GM23338 (cell line): ENCODE data around the gene DNAJC5G.

Source experiments
- CREB1 ChIP-seq: fragments of 250-450 bp; sonication (Bioruptor Pico); IDR thresholded peaks from 2 replicates; pipeline ENCODE4 v1.5.0; 2020; ENCODE audit warnings: low read depth, mild to moderate bottlenecking, moderate library complexity
- ETS1 ChIP-seq: IDR thresholded peaks from 2 replicates; pipeline ENCODE4 v1.6.1; 2016; ENCODE audit warnings: antibody characterized with exemption
- EZH2 ChIP-seq: fragments of 200-600 bp; sonication (generic); IDR thresholded peaks from one replicate; pipeline ENCODE4 v1.8.0; 2017; ENCODE audit warnings: antibody characterized with exemption, mild to moderate bottlenecking, low read depth; ENCODE audit not compliant: unreplicated experiment
- EZH2phosphoT487 ChIP-seq: fragments of 200-600 bp; sonication (generic); IDR thresholded peaks from one replicate; pipeline ENCODE4 v1.8.1; 2018; ENCODE audit warnings: antibody characterized with exemption; ENCODE audit not compliant: unreplicated experiment
- JUNB ChIP-seq: IDR thresholded peaks from one replicate; pipeline ENCODE4 v1.6.1; 2016; ENCODE audit warnings: antibody characterized with exemption; ENCODE audit not compliant: unreplicated experiment
- NANOG ChIP-seq: IDR thresholded peaks from 2 replicates; pipeline ENCODE4 v1.6.1; 2016; ENCODE audit warnings: antibody characterized with exemption, borderline replicate concordance
- POLR2AphosphoS5 ChIP-seq: IDR thresholded peaks from 2 replicates; pipeline ENCODE4 v1.6.1; 2016; ENCODE audit warnings: antibody characterized with exemption, low read depth
- REST ChIP-seq: IDR thresholded peaks from one replicate; pipeline ENCODE4 v1.6.1; 2018; ENCODE audit warnings: antibody characterized with exemption; ENCODE audit not compliant: unreplicated experiment
- STAT1 ChIP-seq: IDR thresholded peaks from one replicate; pipeline ENCODE4 v1.6.1; 2016; ENCODE audit warnings: antibody characterized with exemption; ENCODE audit not compliant: unreplicated experiment
- ZNF114 ChIP-seq: fragments of 250-450 bp; sonication (Bioruptor Pico); IDR thresholded peaks from 2 replicates; pipeline ENCODE4 v1.5.0; 2020; ENCODE audit warnings: mild to moderate bottlenecking, moderate library complexity
- ZNF331 ChIP-seq: fragments of 250-450 bp; sonication (Bioruptor Pico); IDR thresholded peaks from 2 replicates; pipeline ENCODE4 v1.5.0; 2020; ENCODE audit warnings: low read depth, mild to moderate bottlenecking, moderate library complexity
- TF ChIP-seq, protein P1 (sequence below), 2 experiments: fragments of 200-600 bp in 1 of 2; sonication (generic) in 1 of 2; conservative IDR thresholded peaks; 2 replicates each; pipeline versions ENCODE4 v1.5.1 to v1.6.1; 2016 to 2017; ENCODE audit warnings: antibody characterized with exemption in 2 of 2, low read depth in 2 of 2, mild to moderate bottlenecking in 2 of 2, moderate library complexity in 1 of 2
- TF ChIP-seq, protein P2 (sequence below): fragments of 250-450 bp; sonication (Bioruptor Pico); IDR thresholded peaks from 2 replicates; pipeline ENCODE4 v1.5.0; 2020; ENCODE audit warnings: mild to moderate bottlenecking, moderate library complexity

GRCh38 chr2:27233341-27233740 is 41.9 kb upstream of the DNAJC5G start:
- TF ChIP-seq, protein P1, sequence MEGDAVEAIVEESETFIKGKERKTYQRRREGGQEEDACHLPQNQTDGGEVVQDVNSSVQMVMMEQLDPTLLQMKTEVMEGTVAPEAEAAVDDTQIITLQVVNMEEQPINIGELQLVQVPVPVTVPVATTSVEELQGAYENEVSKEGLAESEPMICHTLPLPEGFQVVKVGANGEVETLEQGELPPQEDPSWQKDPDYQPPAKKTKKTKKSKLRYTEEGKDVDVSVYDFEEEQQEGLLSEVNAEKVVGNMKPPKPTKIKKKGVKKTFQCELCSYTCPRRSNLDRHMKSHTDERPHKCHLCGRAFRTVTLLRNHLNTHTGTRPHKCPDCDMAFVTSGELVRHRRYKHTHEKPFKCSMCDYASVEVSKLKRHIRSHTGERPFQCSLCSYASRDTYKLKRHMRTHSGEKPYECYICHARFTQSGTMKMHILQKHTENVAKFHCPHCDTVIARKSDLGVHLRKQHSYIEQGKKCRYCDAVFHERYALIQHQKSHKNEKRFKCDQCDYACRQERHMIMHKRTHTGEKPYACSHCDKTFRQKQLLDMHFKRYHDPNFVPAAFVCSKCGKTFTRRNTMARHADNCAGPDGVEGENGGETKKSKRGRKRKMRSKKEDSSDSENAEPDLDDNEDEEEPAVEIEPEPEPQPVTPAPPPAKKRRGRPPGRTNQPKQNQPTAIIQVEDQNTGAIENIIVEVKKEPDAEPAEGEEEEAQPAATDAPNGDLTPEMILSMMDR (conservative IDR thresholded peaks at IDR 0.05; ENCODE audit: low read depth in 2 of 2) = no peak
- TF ChIP-seq POLR2AphosphoS5 = no peak
- TF ChIP-seq EZH2 = no peak
- no peak for TF ChIP-seq NANOG
- no peak for TF ChIP-seq EZH2phosphoT487
- TF ChIP-seq CREB1 (CRISPR knock-in tag) = no peak
- TF ChIP-seq, protein P2, sequence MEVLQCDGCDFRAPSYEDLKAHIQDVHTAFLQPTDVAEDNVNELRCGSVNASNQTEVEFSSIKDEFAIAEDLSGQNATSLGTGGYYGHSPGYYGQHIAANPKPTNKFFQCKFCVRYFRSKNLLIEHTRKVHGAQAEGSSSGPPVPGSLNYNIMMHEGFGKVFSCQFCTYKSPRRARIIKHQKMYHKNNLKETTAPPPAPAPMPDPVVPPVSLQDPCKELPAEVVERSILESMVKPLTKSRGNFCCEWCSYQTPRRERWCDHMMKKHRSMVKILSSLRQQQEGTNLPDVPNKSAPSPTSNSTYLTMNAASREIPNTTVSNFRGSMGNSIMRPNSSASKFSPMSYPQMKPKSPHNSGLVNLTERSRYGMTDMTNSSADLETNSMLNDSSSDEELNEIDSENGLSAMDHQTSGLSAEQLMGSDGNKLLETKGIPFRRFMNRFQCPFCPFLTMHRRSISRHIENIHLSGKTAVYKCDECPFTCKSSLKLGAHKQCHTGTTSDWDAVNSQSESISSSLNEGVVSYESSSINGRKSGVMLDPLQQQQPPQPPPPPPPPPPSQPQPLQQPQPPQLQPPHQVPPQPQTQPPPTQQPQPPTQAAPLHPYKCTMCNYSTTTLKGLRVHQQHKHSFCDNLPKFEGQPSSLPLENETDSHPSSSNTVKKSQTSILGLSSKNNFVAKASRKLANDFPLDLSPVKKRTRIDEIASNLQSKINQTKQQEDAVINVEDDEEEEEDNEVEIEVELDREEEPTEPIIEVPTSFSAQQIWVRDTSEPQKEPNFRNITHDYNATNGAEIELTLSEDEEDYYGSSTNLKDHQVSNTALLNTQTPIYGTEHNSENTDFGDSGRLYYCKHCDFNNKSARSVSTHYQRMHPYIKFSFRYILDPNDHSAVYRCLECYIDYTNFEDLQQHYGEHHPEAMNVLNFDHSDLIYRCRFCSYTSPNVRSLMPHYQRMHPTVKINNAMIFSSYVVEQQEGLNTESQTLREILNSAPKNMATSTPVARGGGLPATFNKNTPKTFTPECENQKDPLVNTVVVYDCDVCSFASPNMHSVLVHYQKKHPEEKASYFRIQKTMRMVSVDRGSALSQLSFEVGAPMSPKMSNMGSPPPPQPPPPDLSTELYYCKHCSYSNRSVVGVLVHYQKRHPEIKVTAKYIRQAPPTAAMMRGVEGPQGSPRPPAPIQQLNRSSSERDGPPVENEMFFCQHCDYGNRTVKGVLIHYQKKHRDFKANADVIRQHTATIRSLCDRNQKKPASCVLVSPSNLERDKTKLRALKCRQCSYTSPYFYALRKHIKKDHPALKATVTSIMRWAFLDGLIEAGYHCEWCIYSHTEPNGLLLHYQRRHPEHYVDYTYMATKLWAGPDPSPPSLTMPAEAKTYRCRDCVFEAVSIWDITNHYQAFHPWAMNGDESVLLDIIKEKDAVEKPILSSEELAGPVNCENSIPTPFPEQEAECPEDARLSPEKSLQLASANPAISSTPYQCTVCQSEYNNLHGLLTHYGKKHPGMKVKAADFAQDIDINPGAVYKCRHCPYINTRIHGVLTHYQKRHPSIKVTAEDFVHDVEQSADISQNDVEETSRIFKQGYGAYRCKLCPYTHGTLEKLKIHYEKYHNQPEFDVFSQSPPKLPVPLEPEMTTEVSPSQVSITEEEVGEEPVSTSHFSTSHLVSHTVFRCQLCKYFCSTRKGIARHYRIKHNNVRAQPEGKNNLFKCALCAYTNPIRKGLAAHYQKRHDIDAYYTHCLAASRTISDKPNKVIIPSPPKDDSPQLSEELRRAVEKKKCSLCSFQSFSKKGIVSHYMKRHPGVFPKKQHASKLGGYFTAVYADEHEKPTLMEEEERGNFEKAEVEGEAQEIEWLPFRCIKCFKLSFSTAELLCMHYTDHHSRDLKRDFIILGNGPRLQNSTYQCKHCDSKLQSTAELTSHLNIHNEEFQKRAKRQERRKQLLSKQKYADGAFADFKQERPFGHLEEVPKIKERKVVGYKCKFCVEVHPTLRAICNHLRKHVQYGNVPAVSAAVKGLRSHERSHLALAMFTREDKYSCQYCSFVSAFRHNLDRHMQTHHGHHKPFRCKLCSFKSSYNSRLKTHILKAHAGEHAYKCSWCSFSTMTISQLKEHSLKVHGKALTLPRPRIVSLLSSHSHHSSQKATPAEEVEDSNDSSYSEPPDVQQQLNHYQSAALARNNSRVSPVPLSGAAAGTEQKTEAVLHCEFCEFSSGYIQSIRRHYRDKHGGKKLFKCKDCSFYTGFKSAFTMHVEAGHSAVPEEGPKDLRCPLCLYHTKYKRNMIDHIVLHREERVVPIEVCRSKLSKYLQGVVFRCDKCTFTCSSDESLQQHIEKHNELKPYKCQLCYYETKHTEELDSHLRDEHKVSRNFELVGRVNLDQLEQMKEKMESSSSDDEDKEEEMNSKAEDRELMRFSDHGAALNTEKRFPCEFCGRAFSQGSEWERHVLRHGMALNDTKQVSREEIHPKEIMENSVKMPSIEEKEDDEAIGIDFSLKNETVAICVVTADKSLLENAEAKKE (CRISPR knock-in tag) = no peak
- no peak for TF ChIP-seq ZNF114 (CRISPR knock-in tag)
- TF ChIP-seq REST = no peak
- TF ChIP-seq ZNF331 (CRISPR knock-in tag) = no peak
- no peak for TF ChIP-seq JUNB
- no peak for TF ChIP-seq STAT1
- no peak for TF ChIP-seq ETS1
